NT2/D1 (cell line): ENCODE data around the gene AGL.

Experiments used
- SUZ12 ChIP-seq: IDR thresholded peaks from 2 replicates; pipeline ENCODE4 v1.6.1; 2011; ENCODE audit not compliant: insufficient read length, insufficient read depth; ENCODE audit errors: extremely low read depth
- YY1 ChIP-seq: IDR thresholded peaks from 2 replicates; pipeline ENCODE4 v1.6.1; 2011; ENCODE audit not compliant: insufficient read length, insufficient read depth
- ZNF274 ChIP-seq: IDR thresholded peaks from 2 replicates; pipeline ENCODE4 v1.6.1; 2011; ENCODE audit warnings: mild to moderate bottlenecking, low read depth, low read length

DNA sequence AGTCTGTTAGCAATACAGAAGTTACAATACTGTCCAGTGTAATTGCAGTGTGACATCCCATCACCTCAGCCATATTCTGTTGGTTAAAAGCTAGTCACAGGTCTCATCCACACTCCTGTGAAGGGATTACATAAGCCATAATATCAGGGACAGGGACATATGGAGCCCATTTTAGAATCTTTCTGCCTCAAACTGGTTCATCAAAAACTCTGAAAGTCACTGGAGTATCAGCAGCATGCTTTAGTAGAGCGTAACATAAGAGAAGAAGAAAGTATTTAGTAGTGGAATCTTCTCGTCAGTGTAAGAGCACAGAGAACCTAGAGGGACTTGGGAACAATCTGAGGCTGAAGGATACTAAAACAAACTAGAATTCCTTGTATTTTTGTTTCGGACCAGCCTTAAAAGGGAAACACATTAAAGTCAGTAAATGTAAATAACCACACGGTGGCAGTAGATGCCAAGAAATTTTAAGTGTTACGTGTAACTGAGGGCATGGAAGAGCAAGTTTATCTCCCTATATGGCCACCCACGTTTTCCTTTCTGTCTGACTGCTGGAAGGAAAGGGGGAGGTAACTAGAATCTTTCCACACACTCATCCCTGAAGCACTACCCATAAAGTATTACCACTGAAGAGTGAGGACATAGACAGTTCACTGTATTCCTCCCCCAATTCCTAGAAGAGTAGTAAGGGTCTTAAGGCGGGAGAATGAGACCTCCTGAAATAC, 41.6 kb upstream of the AGL start:
- TF ChIP-seq SUZ12 (no peak), YY1 (no peak), ZNF274 (no peak)
